Measurements from ENCODE around the gene WTAP.
A peak's percentile ranks its signal among the peaks of the same experiment; 100 is the strongest.
"Not testable (repeated sequence)": the region's sequence is repeated elsewhere in the genome, so short reads cannot be mapped to it uniquely, and the experiment has no call there.

WTAP gene

DNA sequence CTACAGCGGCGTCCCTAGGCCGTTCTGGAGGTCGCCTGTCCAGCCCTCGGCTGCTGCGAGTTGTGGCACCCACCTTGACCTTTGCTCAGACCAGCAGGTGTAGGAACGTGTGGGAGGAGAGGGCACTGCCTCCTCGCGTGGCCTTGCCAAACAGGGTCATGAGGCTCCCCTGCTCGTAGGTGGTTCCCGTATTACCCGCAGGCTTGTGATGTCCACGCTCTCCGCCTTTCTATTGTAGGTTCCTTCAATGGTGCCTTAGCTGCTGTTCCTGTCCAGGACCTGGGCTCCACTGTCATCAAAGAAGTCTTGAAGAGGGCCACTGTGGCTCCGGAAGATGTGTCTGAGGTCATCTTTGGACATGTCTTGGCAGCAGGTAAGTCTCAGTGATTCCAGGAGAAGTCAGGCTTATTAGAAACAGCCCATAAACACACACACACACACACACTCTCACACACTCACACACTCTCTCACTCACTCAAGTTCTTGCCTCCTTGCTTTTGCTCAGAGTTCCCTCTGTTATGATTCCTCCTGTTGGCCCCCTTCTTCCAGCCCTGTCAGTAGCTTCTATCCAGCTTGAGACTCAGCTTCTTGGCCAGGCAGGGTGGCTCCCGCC lies 35.5 kb downstream of the WTAP start:
- DNase-seq: no peak

DNA sequence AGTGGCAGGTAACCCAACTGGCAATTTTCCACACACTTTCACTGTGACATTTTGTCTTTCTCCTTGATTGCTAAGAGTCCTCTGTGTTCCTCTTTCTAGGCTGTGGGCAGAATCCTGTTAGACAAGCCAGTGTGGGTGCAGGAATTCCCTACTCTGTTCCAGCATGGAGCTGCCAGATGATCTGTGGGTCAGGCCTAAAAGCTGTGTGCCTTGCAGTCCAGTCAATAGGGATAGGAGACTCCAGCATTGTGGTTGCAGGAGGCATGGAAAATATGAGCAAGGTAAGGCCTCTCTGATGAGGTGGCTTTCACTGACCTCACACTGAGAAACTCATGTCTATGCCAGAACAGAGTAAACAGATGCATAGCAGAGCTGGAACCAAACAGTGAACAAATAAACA lies 39.6 kb downstream of the WTAP start:
- no peak for DNase-seq

DNA sequence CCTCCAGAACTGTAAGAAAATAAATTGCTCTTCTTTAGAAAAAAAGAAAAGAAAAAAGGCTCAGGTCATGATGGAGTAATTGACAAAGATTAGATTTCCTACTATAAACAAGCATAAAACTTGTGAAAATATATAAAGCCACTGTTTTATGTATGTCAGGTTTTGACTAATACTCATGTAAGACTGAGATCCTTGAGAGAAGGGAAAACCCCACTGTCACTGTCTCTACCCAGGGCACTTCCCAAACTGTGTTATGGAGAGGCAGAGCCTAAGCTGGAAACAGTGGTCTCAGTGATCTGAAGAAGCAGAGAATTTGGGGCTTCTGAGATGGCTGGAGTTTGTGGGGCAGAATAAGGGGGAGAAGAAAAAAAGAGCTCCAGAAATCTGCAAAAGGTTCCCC lies 42.2 kb downstream of the WTAP start:
- DNase-seq: no peak

DNA sequence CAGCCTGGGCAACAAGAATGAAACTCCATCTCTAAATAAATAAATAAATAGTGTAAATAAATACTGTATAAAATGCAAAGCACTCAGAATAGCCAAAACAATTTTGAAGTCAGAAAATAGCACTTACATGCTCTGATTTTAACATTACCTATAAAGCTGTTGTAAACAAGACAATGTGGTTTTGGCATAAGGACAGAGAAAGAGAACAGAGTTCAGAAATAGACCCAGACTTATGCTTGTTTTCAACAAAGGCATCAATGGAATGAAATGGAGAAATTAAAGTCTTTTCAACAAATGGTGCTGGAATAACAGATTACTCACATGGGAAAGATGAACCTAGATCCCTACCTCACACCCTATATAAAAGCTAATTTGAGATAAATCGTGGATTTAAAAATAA lies 44.9 kb downstream of the WTAP start:
- DNase-seq: no peak

DNA sequence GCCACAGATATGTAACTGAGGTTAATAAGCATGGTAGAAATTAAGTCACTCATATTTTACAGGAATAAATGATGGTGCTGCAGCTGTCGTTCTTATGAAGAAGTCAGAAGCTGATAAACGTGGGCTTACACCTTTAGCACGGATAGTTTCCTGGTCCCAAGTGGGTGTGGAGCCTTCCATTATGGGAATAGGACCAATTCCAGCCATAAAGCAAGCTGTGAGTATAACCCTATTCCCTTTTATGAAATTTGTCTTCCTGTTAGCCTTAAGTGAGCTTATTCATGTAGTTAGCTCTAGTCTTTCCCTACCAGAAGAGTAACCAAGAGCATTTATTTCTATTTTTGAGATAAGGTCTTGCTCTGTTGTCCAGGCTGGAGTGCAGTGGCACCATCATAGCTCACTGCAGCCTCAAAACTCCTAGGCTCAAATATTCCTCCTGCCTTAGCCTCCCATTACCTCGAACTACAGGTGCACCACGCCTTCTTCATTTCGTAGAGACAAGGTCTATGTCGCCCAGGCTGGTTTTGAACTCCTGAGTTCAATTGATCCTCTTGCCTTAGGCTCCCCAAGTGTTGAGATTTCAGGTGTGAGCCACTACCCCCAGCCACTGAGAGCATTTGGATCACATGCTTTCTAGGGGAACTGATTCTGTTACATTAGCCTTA lies 50.1 kb downstream of the WTAP start:
- no peak for DNase-seq

DNA sequence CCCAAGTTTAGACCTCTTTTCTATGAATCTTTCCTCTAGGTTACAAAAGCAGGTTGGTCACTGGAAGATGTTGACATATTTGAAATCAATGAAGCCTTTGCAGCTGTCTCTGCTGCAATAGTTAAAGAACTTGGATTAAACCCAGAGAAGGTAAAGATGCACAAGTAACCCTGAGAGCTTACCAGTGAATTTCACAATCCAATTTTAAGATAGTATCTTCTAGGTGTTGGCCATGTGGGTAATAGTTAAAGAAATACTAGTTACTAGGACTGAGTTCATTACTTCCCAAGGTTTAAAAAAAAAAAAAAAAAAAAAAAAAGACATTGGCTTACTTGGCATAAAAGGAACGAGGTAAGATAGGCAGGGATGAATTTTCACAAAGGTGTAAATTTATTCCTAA lies 50.8 kb downstream of the WTAP start:
- DNase-seq: no peak

DNA sequence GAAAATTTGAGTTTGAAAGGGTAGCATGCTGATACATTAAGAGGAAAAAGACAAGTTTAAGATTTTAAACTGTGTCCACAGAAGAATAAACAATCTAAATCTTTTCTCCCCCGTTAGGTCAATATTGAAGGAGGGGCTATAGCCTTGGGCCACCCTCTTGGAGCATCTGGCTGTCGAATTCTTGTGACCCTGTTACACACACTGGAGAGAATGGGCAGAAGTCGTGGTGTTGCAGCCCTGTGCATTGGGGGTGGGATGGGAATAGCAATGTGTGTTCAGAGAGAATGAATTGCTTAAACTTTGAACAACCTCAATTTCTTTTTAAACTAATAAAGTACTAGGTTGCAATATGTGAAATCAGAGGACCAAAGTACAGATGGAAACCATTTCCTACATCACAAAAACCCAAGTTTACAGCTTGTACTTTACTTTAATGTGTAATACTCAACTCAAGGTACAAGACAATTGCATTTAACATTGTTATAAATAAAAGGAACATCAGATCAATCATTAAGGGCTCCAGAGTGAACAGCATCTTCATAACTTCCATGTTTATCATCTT lies 51.3 kb downstream of the WTAP start:
- no peak for DNase-seq

DNA sequence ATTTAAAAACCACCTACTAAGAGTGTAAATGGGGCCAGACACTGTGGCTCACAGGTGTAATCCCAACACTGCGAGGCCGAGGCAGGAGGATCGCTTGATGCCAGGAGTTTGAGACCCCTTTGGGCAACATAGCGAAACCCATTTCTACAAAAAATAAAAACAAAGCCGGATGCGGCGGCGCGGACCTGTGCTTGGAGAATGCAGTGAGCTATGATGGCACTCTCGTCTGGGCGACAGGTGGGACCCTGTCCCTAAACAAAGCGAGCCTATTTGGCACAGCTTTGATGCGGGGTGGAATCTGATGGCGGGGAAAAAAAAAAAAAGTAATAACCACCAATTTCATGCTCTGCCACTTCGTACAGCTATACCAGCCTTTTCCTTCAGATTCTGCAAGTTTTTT lies 61.0 kb downstream of the WTAP start:
- DNase-seq: no peak

DNA sequence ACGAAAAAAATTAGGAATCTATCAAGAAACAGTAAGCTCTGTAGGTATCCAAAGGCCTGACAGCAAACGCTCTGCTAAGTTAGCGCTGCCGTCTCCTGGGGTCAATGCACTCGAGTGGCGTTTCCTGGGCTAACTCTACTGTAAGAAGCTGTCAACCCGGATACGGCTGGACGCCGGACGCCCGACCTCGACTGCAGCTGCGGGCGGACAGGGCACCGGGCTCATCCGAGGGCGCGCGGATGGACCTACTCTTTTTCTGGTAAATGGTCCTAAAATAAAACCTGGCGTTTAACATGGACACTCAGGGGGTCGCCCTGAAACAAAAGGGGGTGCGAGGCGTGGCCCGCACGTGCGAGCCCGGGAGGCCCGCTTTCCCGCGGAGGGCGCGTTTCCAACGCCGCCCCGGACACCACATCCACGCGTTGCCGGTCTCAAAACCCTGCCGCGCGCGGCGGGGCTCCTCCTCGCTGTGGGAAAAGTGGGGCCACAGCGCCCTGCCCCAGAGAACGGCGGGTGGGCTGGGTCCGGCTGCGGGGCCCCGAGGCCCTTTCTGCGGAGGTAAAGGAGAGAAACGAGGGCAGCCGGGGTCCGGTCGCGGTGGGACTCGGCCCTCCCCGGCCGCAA lies 61.6 kb downstream of the WTAP start:
- no peak for DNase-seq

DNA sequence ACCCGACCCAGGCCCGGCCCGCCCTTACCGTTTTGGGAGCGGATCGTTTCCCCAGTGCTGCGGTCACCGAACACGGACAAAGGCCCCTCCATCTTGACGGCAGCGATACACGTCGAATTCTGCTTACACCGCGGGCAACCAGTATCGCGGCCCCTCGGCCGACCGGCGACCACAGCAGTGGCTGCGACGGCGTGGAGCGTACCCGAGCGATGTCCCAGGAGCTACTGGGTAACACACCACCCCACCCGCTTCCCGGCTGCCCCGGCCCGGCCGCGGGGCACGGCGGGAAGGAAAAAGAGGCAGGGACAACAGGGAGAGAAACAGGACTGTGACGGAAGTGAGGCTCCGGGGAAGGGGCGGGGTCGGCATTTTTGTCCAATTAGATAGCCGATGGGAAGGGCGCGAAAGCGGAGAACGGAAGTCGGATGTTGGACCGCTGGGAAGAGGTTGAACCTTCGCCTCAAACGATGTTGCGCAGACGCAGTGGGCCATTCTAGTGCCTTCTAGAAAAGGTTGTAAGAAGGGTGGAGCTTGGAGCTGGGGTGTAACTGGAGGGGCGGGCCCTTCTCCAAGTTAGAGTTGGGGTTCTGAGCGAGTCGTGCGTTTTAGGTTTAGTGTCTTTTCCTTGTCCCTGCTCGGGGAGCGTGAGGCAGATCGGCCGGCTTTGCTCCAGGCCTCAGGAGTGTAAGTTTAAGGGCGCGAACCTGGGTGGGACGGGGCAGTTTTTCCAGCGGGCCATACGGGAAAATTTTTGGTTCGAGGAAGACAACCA lies 62.3 kb downstream of the WTAP start, which contains the start of gene TCP1:
Gene TCP1 (minus strand): TSS at position 226 of the 772 bp plus-strand sequence. CDS start 134 bp downstream, at position 92.
- DNase-seq: peak; percentile 98

DNA sequence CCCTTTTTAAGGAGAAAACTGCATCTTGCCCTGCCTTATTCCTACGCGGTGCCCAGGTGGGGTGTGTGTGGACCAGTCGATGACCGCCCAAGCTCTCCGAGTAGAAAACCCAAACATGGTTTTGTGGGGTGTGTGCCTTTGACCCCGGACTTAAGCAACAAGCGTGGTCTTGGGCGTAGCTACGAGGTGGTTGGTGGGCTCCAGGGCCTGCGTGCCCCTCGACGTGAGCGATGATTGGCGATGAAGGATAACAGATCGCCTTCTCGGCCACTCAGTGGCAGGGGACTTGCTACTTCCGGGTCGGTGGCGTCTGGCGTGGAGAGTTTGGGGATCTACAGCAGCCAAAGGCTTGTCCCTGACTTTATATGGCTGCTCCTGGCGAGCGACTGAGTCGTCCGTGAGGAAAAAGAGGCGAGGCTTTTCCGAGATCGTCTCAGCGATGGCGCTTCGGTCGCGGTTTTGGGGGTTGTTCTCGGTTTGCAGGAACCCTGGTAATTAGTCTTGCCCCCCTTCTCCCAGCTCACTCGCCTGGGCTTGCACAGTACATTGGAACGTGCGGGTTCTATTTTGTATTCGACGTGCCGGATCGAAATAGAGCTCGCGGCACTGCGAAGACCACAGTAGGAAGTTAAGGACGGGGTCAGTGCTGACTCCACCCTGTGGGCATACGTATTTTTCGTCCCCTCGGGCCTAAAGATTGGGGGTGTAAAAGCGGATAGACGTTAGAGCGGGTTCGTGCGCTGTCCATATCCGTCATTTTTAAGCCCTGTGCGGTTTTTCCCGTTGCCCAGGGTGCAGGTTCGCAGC lies 63.0 kb downstream of the WTAP start, which contains the start of gene MRPL18:
Gene MRPL18 (plus strand): TSS at position 319 of the 807 bp plus-strand sequence. CDS start 121 bp downstream, at position 440.
- peak; percentile 76 for DNase-seq

DNA sequence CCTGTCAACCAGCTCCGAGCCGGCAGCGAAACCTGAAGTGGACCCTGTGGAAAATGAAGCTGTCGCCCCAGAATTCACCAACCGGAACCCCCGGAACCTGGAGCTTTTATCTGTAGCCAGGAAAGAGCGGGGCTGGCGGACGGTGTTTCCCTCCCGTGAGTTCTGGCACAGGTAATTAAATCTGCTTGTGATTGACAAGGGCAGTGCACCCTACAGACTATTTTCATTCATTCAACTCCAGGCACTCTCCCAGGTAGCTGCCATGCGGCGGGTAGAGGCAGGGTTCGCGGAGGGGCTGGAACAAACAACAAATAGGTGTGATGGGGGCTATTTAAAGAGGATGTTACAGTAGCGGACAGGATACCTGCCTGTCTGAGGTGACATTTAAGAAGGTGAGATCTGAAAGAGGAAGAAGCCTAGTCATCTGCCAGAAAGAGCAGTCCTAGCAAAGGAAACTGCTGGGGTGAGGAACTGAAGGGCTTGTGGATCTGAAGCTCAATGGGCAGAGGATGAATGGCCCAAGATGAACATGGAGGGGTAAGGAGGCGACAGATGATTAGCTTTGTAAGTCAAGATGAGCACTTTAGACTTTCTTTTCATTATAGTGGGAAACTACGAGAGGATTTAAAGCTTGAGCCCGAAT lies 63.8 kb downstream of the WTAP start:
- no peak for DNase-seq

DNA sequence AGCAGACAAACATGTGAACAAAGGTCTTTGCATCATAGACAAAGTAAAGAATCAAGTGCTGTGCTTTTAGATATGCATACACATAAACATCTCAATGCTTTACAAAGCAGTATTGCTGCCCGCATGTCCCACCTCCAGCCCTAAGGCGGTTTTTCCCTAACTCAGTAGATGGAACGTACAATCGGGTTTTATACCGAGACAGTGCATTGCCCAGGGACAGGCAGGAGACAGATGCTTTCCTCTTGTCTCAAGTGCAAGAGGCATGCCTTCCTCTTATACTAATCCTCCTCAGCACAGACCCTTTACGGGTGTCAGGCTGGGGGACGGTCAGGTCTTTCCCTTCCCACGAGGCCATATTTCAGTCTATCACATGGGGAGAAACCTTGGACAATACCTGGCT lies 67.7 kb downstream of the WTAP start:
- not testable (repeated sequence) for DNase-seq

DNA sequence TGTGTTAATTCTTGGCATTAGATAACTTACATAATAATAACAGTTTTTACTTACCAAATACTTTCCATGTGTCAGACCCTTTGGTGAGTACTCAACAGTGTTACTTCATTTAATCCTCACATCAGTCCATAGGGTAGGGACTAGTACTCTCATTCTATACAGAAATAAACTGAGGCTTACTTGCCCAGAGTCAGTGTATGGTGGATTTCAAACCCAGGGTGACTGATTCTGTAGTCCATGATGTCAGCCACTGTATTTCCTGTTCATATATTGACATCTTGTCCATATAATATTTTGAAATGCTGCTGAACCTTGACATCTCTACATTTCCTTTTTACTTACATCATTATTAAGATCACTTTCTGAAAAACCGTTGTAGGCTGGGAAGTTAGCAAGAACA lies 70.2 kb downstream of the WTAP start:
- no peak for DNase-seq

DNA sequence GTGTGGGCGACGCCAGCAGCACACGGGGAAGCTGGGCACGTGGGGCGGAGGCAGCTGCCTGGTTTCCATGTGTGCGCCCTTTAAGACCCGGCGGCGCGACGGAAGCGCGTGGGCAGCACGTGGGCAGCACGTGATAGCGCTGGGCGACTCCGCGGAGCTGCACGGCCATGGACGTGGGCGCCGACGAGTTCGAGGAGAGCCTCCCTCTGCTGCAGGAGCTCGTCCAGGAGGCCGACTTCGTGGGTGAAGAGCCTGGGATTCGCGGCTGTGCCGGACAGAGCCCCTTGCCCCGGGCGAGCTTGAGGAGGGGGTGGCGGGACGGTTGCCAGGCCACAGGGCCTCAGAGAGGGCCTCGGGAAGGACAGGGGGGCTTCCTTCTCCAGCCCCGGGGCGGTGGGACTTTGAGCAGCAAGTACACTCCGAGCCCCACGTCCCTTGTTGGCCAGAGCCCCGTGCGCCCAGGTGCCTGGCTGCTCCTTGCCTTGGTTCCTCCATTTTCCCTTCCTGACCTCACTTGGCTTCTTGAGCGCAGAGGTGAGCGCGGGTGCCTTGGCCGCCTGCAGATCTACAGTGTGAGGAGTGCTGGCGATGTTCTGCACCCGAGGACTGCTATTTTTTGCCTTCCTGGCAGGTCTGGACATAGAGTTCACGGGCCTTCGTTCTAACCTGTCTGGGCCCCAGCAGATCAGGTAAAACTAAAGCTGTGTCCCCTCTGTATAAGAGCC lies 73.0 kb downstream of the WTAP start, which contains the start of gene PNLDC1:
Gene PNLDC1 (plus strand): TSS at position 136 of the 725 bp plus-strand sequence. CDS start 32 bp downstream, at position 168.
- no peak for DNase-seq

DNA sequence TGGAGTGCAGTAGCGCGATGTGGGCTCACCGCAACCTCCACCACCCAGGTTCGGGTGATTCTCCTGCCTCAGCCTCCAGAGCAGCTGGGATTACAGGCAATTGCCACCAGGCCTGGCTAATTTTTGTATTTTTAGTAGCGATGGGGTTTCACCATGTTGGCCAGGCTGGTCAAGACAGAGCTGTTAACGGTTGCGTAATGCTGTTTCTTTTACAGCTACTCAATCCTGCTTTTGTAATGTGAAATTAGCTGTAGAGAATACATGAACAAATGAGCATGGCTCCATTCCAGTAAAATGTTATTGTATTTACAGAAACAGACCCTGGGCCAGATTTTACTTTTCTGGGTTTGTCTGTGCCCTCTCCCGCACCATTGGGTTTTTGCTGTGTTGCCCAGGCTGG lies 74.6 kb downstream of the WTAP start:
- DNase-seq: no peak

DNA sequence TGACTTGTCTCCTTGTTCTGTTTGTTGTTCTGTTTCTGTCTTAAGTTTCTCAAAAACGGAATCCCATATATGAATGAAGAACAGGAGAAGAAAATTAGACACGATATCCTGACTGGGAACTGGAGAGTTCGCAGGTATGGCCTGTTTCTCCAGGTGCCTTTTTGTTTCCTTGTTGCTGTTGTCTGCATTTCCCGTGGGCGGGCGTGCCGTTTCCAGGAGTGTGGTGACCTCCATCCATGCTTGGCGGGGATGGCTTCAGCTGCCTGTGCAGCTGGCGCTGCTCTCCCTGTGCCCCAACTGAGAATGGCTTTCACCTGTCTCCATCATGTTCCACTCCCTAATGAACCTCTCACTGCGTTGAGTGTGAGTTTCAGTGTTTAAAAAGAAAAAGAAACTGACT lies 77.2 kb downstream of the WTAP start:
- no peak for DNase-seq

DNA sequence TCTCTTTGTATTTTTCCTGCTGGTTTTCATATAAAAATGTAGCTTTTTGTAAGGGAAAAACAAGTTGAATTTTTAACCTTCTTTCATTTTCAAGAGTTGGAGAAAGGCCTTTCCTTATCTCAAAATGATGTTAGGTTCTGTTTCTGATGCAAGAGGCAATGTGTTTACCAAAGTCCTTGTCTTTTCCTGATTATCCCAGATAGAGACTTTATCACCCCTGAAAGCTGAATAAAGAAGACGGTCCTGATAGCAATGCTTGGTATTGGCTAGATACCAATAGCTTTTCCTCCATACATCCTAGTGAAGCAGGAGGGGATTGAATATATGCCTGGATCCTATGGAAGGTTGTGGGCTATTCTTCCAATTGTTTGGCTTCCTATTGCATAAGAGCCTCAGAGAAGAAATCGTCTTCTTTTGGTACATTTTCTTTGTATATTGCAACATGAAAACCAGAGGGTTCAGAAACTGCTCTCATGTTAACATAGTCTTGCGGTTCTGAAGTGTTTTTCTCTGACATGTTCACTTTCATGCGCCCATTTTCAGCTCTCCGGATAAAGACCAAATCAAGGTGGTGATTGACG lies 78.2 kb downstream of the WTAP start:
- no peak for DNase-seq
